SK-N-SH (cell line): ENCODE data around the gene CPA4. TPM values are rescaled to one million over a fixed set of nuclear protein-coding genes. Genes with fewer than 3 reads are reported as not detected.

Experiments
- CTCF ChIA-PET: fragments of 300-600, 350-600 bp; formaldehyde crosslinking; extraction: SDS; loops from one replicate; lab custom pipeline; 2021; lab: Yijun Ruan, JAX
- POLR2A ChIA-PET: fragments of 350-600 bp; sonication (Branson Sonifier 250); formaldehyde crosslinking; extraction: SDS; loops from one replicate; lab custom pipeline; 2020; ENCODE audit warnings: antibody characterized with exemption, inconsistent platforms; lab: Yijun Ruan, JAX
- DNase-seq: peaks from one replicate; pipeline ENCODE4 v3.0.0; 2012
- H2AFZ ChIP-seq: fragments of 200-600 bp; sonication (generic); 2 replicates; pipeline ENCODE4 v1.8.1; 2016; ENCODE audit warnings: antibody characterized with exemption, mild to moderate bottlenecking, low read depth
- H3F3A ChIP-seq: fragments of 200-600 bp; sonication (generic); replicated peaks from 2 replicates; pipeline ENCODE3; 2016; ENCODE audit warnings: antibody characterized with exemption, mild to moderate bottlenecking; ENCODE audit not compliant: insufficient read depth
- H3K27ac ChIP-seq, 2 experiments: fragments of 200-500 bp in 1 of 2; fragments of 200-600 bp in 1 of 2; sonication (Bioruptor generic) in 1 of 2; sonication (generic), shearing (Covaris generic) in 1 of 2; 2 replicates each; pipeline versions ENCODE4 v1.5.1 to v1.6.1; 2014 to 2016; ENCODE audit warnings: low read depth in 2 of 2, inconsistent platforms in 1 of 2, low read length in 1 of 2, mild to moderate bottlenecking in 1 of 2, mixed read lengths in 1 of 2
- H3K27me3 ChIP-seq: fragments of 200-600 bp; sonication (generic), shearing (Covaris generic); 2 replicates; pipeline ENCODE4 v1.6.1; 2016; ENCODE audit warnings: mixed run types; ENCODE audit not compliant: insufficient read depth
- H3K36me3 ChIP-seq, 2 experiments: fragments of 200-500 bp in 1 of 2; fragments of 200-600 bp in 1 of 2; sonication (Bioruptor generic) in 1 of 2; sonication (generic) in 1 of 2; replicated peaks in 1 of 2; 2 replicates each; pipeline versions ENCODE3 to v1.5.1; 2014 to 2016; ENCODE audit warnings: low read length in 1 of 2, mild to moderate bottlenecking in 1 of 2; ENCODE audit not compliant: insufficient read depth in 2 of 2, control insufficient read depth in 1 of 2
- H3K4me1 ChIP-seq, 2 experiments: fragments of 200-500 bp in 1 of 2; fragments of 200-600 bp in 1 of 2; sonication (Bioruptor generic) in 1 of 2; sonication (generic), shearing (Covaris generic) in 1 of 2; 2 replicates each; pipeline versions ENCODE4 v1.5.1 to v1.6.1; 2014 to 2016; ENCODE audit warnings: low read depth in 1 of 2, low read length in 1 of 2, mixed run types in 1 of 2; ENCODE audit not compliant: insufficient read depth in 2 of 2, control insufficient read depth in 1 of 2
- H3K4me2 ChIP-seq: fragments of 200-600 bp; sonication (generic), shearing (Covaris generic); 2 replicates; pipeline ENCODE4 v1.6.1; 2017; ENCODE audit warnings: mixed run types
- H3K4me3 ChIP-seq, 2 experiments: fragments of 200-500 bp in 1 of 2; fragments of 200-600 bp in 1 of 2; sonication (Bioruptor generic) in 1 of 2; sonication (generic), shearing (Covaris generic) in 1 of 2; 2 replicates each; pipeline versions ENCODE4 v1.5.1 to v1.8.1; 2014 to 2016; ENCODE audit warnings: low read depth in 2 of 2, inconsistent platforms in 1 of 2, low read length in 1 of 2, mild to moderate bottlenecking in 1 of 2, mixed read lengths in 1 of 2, moderate library complexity in 1 of 2
- H3K79me2 ChIP-seq: fragments of 200-600 bp; sonication (generic); 2 replicates; pipeline ENCODE4 v1.8.1; 2017; ENCODE audit warnings: mild to moderate bottlenecking; ENCODE audit not compliant: insufficient read depth
- H3K9ac ChIP-seq: fragments of 200-600 bp; sonication (generic); 2 replicates; pipeline ENCODE4 v1.6.1; 2017; ENCODE audit warnings: mixed run types
- H3K9me2 ChIP-seq: fragments of 200-600 bp; sonication (generic); 2 replicates; pipeline ENCODE4 v1.6.1; 2017; ENCODE audit warnings: mixed run types
- H3K9me3 ChIP-seq: fragments of 200-600 bp; sonication (generic); 2 replicates; pipeline ENCODE4 v1.6.1; 2017; ENCODE audit warnings: mixed run types, mild to moderate bottlenecking, moderate library complexity
- H4K20me1 ChIP-seq: fragments of 200-600 bp; sonication (generic); 2 replicates; pipeline ENCODE4 v1.6.1; 2017; ENCODE audit warnings: mild to moderate bottlenecking, mixed run types; ENCODE audit not compliant: insufficient read depth
- ELF1 ChIP-seq: IDR thresholded peaks from 2 replicates; pipeline ENCODE4 v1.4.0; 2012
- EZH2phosphoT487 ChIP-seq: fragments of 200-600 bp; sonication (generic); IDR thresholded peaks from 2 replicates; pipeline ENCODE4 v1.6.1; 2017; ENCODE audit warnings: low read depth, mixed run types, mild to moderate bottlenecking, antibody characterized with exemption, moderate library complexity, borderline replicate concordance
- FOXJ3 ChIP-seq: sonication (generic); formaldehyde crosslinking; IDR thresholded peaks from 2 replicates; pipeline ENCODE4 v1.5.1; 2020; ENCODE audit warnings: mild to moderate bottlenecking, missing genetic modification reagents
- GATA2 ChIP-seq: sonication (generic); formaldehyde crosslinking; IDR thresholded peaks from 2 replicates; pipeline ENCODE4 v1.5.0; 2020; ENCODE audit warnings: mild to moderate bottlenecking, missing genetic modification reagents
- IRF3 ChIP-seq: fragments of 150-350 bp; IDR thresholded peaks from 2 replicates; pipeline ENCODE4 v1.6.1; 2016; ENCODE audit warnings: mild to moderate bottlenecking, low read depth, low read length
- JUND ChIP-seq: IDR thresholded peaks from 2 replicates; pipeline ENCODE4 v1.4.0; 2012
- MEF2A ChIP-seq: IDR thresholded peaks from 2 replicates; pipeline ENCODE4 v1.4.0; 2012; ENCODE audit warnings: low read depth, borderline replicate concordance
- MXI1 ChIP-seq: IDR thresholded peaks from 2 replicates; pipeline ENCODE4 v1.6.1; 2012; ENCODE audit warnings: mild to moderate bottlenecking, low read depth, low read length, improper control_type of control experiment
- NRF1 ChIP-seq: IDR thresholded peaks from 2 replicates; pipeline ENCODE4 v1.6.1; 2012; ENCODE audit warnings: low read depth, mild to moderate bottlenecking, low read length
- PBX3 ChIP-seq: IDR thresholded peaks from 2 replicates; pipeline ENCODE4; 2012
- RAD21 ChIP-seq: IDR thresholded peaks from 2 replicates; pipeline ENCODE4 v1.6.1; 2012; ENCODE audit warnings: mild to moderate bottlenecking, low read length
- RCOR1 ChIP-seq: fragments of 150-350 bp; IDR thresholded peaks from 2 replicates; pipeline ENCODE4 v1.6.1; 2017; ENCODE audit warnings: antibody characterized with exemption, low read length
- REST ChIP-seq: IDR thresholded peaks from 2 replicates; pipeline ENCODE4 v1.6.1; 2012; ENCODE audit warnings: mild to moderate bottlenecking, low read depth, low read length, moderate library complexity
- RXRA ChIP-seq: IDR thresholded peaks from 2 replicates; pipeline ENCODE4 v1.4.0; 2012; ENCODE audit warnings: low read depth, mild to moderate bottlenecking, borderline replicate concordance
- SMC3 ChIP-seq: IDR thresholded peaks from 2 replicates; pipeline ENCODE4 v1.6.1; 2012; ENCODE audit warnings: low read depth, low read length, improper control_type of control experiment
- TAF1 ChIP-seq: IDR thresholded peaks from 2 replicates; pipeline ENCODE4 v1.6.1; 2012; ENCODE audit warnings: low read depth, mild to moderate bottlenecking, low read length, moderate library complexity, borderline replicate concordance
- TEAD4 ChIP-seq: IDR thresholded peaks from 2 replicates; pipeline ENCODE4 v1.4.0; 2012; ENCODE audit warnings: mild to moderate bottlenecking, borderline replicate concordance; ENCODE audit not compliant: insufficient read depth
- YY1 ChIP-seq: IDR thresholded peaks from 2 replicates; pipeline ENCODE4 v1.4.0; 2012; ENCODE audit warnings: low read depth, mild to moderate bottlenecking
- WGBS: methylation state at CpG from one replicate; pipeline ENCODE4 v1.1.6; 2017; ENCODE audit warnings: low lambda C conversion rate; 5-methylcytosine and 5-hydroxymethylcytosine counted together
- polyA plus RNA-seq, 3 experiments: library from polyadenylated mRNA; depleted of rRNA; stranded (reverse); fragments of >200 nt; gene quantifications; 2 replicates each; pipeline ENCODE4 v1.2.3, GENCODE V29; 2012

The CPA4 gene
- polyA plus RNA-seq, 1 of the 3 experiments (the other 2 are of a cell fraction): 176 TPM

- no peaks in the 10 kb centered on the region for H3K9me2 ChIP-seq
- H3K79me2 ChIP-seq: no peaks in the 10 kb centered on the region
- no peak overlapping the region for H3K27ac ChIP-seq
- no peak overlapping the region for H2AFZ ChIP-seq
- 56% methylated on average over 2 of the region's 2 CpGs for WGBS
- H3K4me2 ChIP-seq: no peak overlapping the region
- DNase-seq: no peak
- TF ChIP-seq TEAD4 (no peak), IRF3 (no peak), EZH2phosphoT487 (no peak), NRF1 (no peak)
- H3K4me1 ChIP-seq: no peaks in the 10 kb centered on the region
- H3K4me3 ChIP-seq: no peak overlapping the region
- no peaks in the 10 kb centered on the region for H4K20me1 ChIP-seq
- ChIA-PET CTCF (interaction anchor here (0.9 to 1.3 kb wide), 3 partner anchors 11 to 46 kb away, joined by 3 to 4 read pairs (median 3); no protein-coding TSS in a partner anchor), POLR2A (no interaction called here)
- no peak overlapping the region for H3K9ac ChIP-seq
- peaks cover 20% of the 10 kb centered on the region for H3K9me3 ChIP-seq
- no peaks in the 10 kb centered on the region for H3F3A ChIP-seq
- no peaks in the 10 kb centered on the region for H3K27me3 ChIP-seq
- H3K36me3 ChIP-seq: no peaks in the 10 kb centered on the region
These were observed 30.5 kb upstream of the CPA4 start for GRCh38 chr7:130262448-130262847.

- ChIA-PET CTCF (interaction anchor here (0.9 to 2.0 kb wide), 5 partner anchors 10 to 442 kb away, joined by 3 to 15 read pairs (median 3); no protein-coding TSS in a partner anchor), POLR2A (no interaction called here)
- Histone ChIP-seq H3K36me3 (no peaks in the 10 kb centered on the region), H3F3A (no peaks in the 10 kb centered on the region), H3K9ac (no peak overlapping the region), H3K27ac (no peak overlapping the region), H3K9me2 (no peaks in the 10 kb centered on the region), H3K27me3 (no peaks in the 10 kb centered on the region), H4K20me1 (no peaks in the 10 kb centered on the region), H3K9me3 (peaks cover 15% of the 10 kb centered on the region), H3K79me2 (no peaks in the 10 kb centered on the region), H3K4me3 (no peak overlapping the region), H3K4me1 (no peaks in the 10 kb centered on the region), H3K4me2 (no peak overlapping the region), H2AFZ (no peak overlapping the region)
- DNase-seq: no peak
- 69% methylated on average over 2 of the region's 2 CpGs for WGBS
- TF ChIP-seq RCOR1 (no peak), MXI1 (no peak), NRF1 (no peak), ELF1 (no peak), GATA2 (CRISPR knock-in tag) (no peak), MEF2A (no peak), RXRA (no peak), TAF1 (no peak), RAD21 (no peak), REST (no peak), PBX3 (no peak), JUND (no peak), YY1 (no peak), FOXJ3 (no peak), SMC3 (no peak)
These were observed 29.8 kb upstream of the CPA4 start for GRCh38 chr7:130263130-130263529.
